Measurements from ENCODE around the gene CD24.

Gene CD24

DNA sequence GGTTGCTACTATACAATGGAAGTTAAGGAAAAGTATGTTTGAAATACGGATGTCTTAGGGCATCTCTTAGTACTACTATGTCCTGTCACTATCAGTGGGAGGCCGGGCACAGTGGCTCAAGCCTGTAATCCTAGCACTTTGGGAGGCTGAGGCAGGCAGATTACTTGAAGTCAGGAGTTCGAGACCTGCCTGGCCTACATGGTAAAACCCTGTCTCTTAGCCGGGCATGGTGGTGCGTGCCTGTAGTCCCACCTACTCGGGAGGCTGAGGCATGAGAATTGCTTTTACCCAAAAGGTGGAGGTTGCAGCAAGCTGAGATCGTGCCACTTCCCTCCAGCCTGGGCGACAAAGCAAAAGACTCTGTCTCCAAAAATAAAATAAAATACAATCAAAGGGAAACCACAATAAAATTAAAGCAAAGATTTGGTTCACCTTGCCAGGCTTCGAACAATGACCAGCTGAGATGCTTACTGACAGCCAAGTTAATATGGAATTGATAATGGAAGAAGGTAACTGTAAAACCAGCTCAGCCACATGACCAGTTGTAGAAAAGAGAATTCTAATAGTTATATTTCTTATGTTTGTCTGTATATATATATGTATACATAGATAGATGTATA is 6.5 kb downstream of the CD24 start:
- H4K20me1 ChIP-seq, result peaks cover 74% of the 10 kb centered on the region
- no peak overlapping the region for H3K4me2 ChIP-seq
- H3K27me3 ChIP-seq, result no peaks in the 10 kb centered on the region
- H3K9me3 ChIP-seq, result no peaks in the 10 kb centered on the region; the same call in 1 of the 2 replicates
- H3K4me1 ChIP-seq, result peaks cover 22% of the 10 kb centered on the region
- H3K4me3 ChIP-seq, result no peak overlapping the region
- H3K9ac ChIP-seq, result no peak overlapping the region
- H3K27ac ChIP-seq, result no peak overlapping the region
- peaks cover 53% of the 10 kb centered on the region for H3K36me3 ChIP-seq
- TF ChIP-seq Cebpa-rat (IDR thresholded peaks at IDR 0.05), result no peak

GRCh38 chr6:106966671-106967640 is 7.6 kb downstream of the CD24 start:
- Histone ChIP-seq H4K20me1 (peaks cover 63% of the 10 kb centered on the region), H3K4me2 (no peak overlapping the region), H3K4me3 (no peak overlapping the region), H3K4me1 (peaks cover 22% of the 10 kb centered on the region), H3K36me3 (peaks cover 43% of the 10 kb centered on the region), H3K9ac (no peak overlapping the region), H3K9me3 (no peaks in the 10 kb centered on the region; the same call in 1 of the 2 replicates), H3K27me3 (no peaks in the 10 kb centered on the region), H3K27ac (no peak overlapping the region)
- TF ChIP-seq Cebpa-rat (IDR thresholded peaks at IDR 0.05), result no peak

GRCh38 chr6:106966229-106966628 is 8.3 kb downstream of the CD24 start:
- no peak for TF ChIP-seq Cebpa-rat (IDR thresholded peaks at IDR 0.05)
- Histone ChIP-seq H3K9ac (no peak overlapping the region), H3K4me1 (peaks cover 22% of the 10 kb centered on the region), H4K20me1 (peaks cover 56% of the 10 kb centered on the region), H3K27ac (no peak overlapping the region), H3K36me3 (peaks cover 37% of the 10 kb centered on the region), H3K4me3 (no peak overlapping the region), H3K4me2 (no peak overlapping the region), H3K9me3 (no peaks in the 10 kb centered on the region; the same call in 1 of the 2 replicates), H3K27me3 (no peaks in the 10 kb centered on the region)

DNA sequence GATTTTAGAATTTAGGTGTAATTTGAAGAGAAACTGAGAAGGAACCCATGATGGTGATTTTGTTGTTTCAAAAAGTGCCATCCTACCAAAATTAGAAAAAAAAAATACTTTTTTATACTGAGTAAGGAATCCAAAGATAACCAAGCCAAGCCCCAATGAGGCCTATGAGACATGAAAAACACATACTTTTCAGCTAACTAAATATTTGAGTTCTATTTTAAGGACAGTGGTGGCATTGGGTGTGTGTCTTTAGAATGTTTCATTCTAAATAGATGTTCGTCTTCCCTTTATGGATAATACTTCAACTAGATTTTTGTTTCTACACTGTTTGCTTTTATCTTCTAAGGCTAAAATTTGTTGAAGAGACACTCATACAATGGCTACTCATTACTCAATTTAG is 9.6 kb downstream of the CD24 start:
- H3K36me3 ChIP-seq, result peaks cover 27% of the 10 kb centered on the region
- H3K9me3 ChIP-seq, result no peaks in the 10 kb centered on the region; the same call in 1 of the 2 replicates
- no peak overlapping the region for H3K4me2 ChIP-seq
- H3K27ac ChIP-seq, result no peak overlapping the region
- no peak overlapping the region for H3K9ac ChIP-seq
- H4K20me1 ChIP-seq, result peaks cover 43% of the 10 kb centered on the region
- no peaks in the 10 kb centered on the region for H3K27me3 ChIP-seq
- no peak for TF ChIP-seq Cebpa-rat (IDR thresholded peaks at IDR 0.05)
- no peak overlapping the region for H3K4me3 ChIP-seq
- H3K4me1 ChIP-seq, result peaks cover 15% of the 10 kb centered on the region; the same call in 1 of the 2 replicates

- Histone ChIP-seq H3K36me3 (peaks cover 18% of the 10 kb centered on the region), H3K27me3 (no peaks in the 10 kb centered on the region), H3K9me3 (no peaks in the 10 kb centered on the region; the same call in 1 of the 2 replicates), H3K4me3 (no peak overlapping the region), H3K4me2 (no peak overlapping the region), H4K20me1 (peaks cover 35% of the 10 kb centered on the region), H3K9ac (no peak overlapping the region), H3K4me1 (peaks cover 7% of the 10 kb centered on the region; the same call in 1 of the 2 replicates), H3K27ac (no peak overlapping the region)
- TF ChIP-seq Cebpa-rat (IDR thresholded peaks at IDR 0.05), result no peak
These were observed 10.4 kb downstream of the CD24 start for GRCh38 chr6:106964099-106964498.

DNA sequence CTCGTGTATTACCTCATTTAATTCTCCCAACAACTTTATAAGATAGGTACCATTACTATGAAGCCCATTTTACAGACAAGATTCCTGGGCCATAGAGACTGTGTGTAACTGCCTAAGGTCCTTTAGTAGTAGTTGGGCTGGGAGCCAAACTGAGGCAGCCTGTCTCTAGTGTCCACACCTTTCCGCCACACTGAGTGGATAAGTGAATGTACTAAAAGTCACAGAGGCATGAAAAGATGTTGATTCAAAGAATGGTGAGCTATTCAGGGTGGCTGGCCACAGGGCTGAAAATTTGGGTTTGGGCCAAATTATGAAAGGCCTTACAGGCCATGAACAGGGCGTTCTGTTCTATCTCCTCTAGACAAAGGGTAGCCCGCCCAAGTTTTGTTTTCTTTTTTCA is 11.0 kb downstream of the CD24 start:
- Histone ChIP-seq H3K9me3 (no peaks in the 10 kb centered on the region), H3K9ac (no peak overlapping the region), H3K36me3 (peaks cover 12% of the 10 kb centered on the region), H3K27me3 (no peaks in the 10 kb centered on the region), H3K4me1 (peaks cover under 1% of the 10 kb centered on the region; the same call in 1 of the 2 replicates), H4K20me1 (peaks cover 29% of the 10 kb centered on the region), H3K4me3 (no peak overlapping the region), H3K27ac (no peak overlapping the region), H3K4me2 (no peak overlapping the region)
- no peak for TF ChIP-seq Cebpa-rat (IDR thresholded peaks at IDR 0.05)

GRCh38 chr6:106961801-106962200 is 12.7 kb downstream of the CD24 start:
- peaks cover 12% of the 10 kb centered on the region for H4K20me1 ChIP-seq
- no peak overlapping the region for H3K27ac ChIP-seq
- H3K9me3 ChIP-seq, result peaks cover 3% of the 10 kb centered on the region; the same call in 1 of the 2 replicates
- no peaks in the 10 kb centered on the region for H3K27me3 ChIP-seq
- no peak for TF ChIP-seq Cebpa-rat (IDR thresholded peaks at IDR 0.05)
- H3K4me1 ChIP-seq, result no peaks in the 10 kb centered on the region
- no peak overlapping the region for H3K4me2 ChIP-seq
- no peaks in the 10 kb centered on the region for H3K36me3 ChIP-seq
- no peak overlapping the region for H3K9ac ChIP-seq
- H3K4me3 ChIP-seq, result no peak overlapping the region

- Histone ChIP-seq H3K4me3 (no peak overlapping the region), H3K27ac (no peak overlapping the region), H3K9ac (no peak overlapping the region), H3K4me1 (no peaks in the 10 kb centered on the region), H3K27me3 (no peaks in the 10 kb centered on the region), H4K20me1 (peaks cover 5% of the 10 kb centered on the region), H3K9me3 (peaks cover 3% of the 10 kb centered on the region; the same call in 1 of the 2 replicates), H3K4me2 (no peak overlapping the region), H3K36me3 (no peaks in the 10 kb centered on the region)
- TF ChIP-seq Cebpa-rat (IDR thresholded peaks at IDR 0.05), result no peak
These were observed 13.4 kb downstream of the CD24 start for GRCh38 chr6:106961136-106961535.

- Histone ChIP-seq H3K9me3 (peaks cover 3% of the 10 kb centered on the region; the same call in 1 of the 2 replicates), H3K4me2 (no peak overlapping the region), H3K9ac (no peak overlapping the region), H3K36me3 (no peaks in the 10 kb centered on the region), H3K27me3 (no peaks in the 10 kb centered on the region), H3K4me1 (no peaks in the 10 kb centered on the region), H4K20me1 (no peaks in the 10 kb centered on the region), H3K27ac (no peak overlapping the region), H3K4me3 (no peak overlapping the region)
- no peak for TF ChIP-seq Cebpa-rat (IDR thresholded peaks at IDR 0.05)
These were observed 14.5 kb downstream of the CD24 start for GRCh38 chr6:106959985-106960384.

- Histone ChIP-seq H3K27ac (no peak overlapping the region), H3K36me3 (no peaks in the 10 kb centered on the region), H3K4me2 (no peak overlapping the region), H3K9ac (no peak overlapping the region), H3K4me1 (peaks cover 8% of the 10 kb centered on the region; the same call in 1 of the 2 replicates), H3K4me3 (no peak overlapping the region), H3K27me3 (no peaks in the 10 kb centered on the region), H3K9me3 (no peaks in the 10 kb centered on the region), H4K20me1 (no peaks in the 10 kb centered on the region)
- TF ChIP-seq Cebpa-rat (IDR thresholded peaks at IDR 0.05), result no peak
These were observed 34.7 kb downstream of the CD24 start for GRCh38 chr6:106939848-106940247.

Measured in BLaER1 (cell line).